Naive thymus-derived CD4-positive, alpha-beta T cell (primary cell): ENCODE data around the gene ZFAND5. TPM values are rescaled to one million over a fixed set of nuclear protein-coding genes. Genes with fewer than 3 reads are reported as not detected.

Experiments
- ATAC-seq: fragments of 150-1000 bp; cut with Tn5 transposase; 2 replicates; pipeline ENCODE4 v1.10.0; 2021; ENCODE audit warnings: mild to moderate bottlenecking, moderate library complexity
- CTCF ChIA-PET: fragments of 350-600 bp; sonication (Branson Sonifier 250); formaldehyde crosslinking; loops from one replicate; lab custom pipeline; 2021; ENCODE audit warnings: antibody characterized with exemption; lab: Charles Lee
- POLR2A ChIA-PET: fragments of 350-600 bp; sonication (Branson Sonifier 250); formaldehyde crosslinking; loops from one replicate; lab custom pipeline; 2021; ENCODE audit warnings: antibody characterized with exemption, inconsistent platforms; lab: Charles Lee
- DNase-seq, 9 donors: peaks; one replicate each; pipeline versions ENCODE4 v3.0.0 to v3.0.0-alpha.2; 2020 to 2022; ENCODE audit warnings: mixed read lengths in 1 of 9
- H3K27ac ChIP-seq: one replicate; pipeline ENCODE4 v1.7.0; 2013; ENCODE audit warnings: mild to moderate bottlenecking, low read depth, low read length, moderate library complexity
- H3K27me3 ChIP-seq, 2 donors: one replicate each; pipeline ENCODE4 v1.7.0; 2013; ENCODE audit warnings: low read length in 2 of 2, mild to moderate bottlenecking in 2 of 2, moderate library complexity in 2 of 2; ENCODE audit not compliant: control insufficient read depth in 2 of 2, insufficient read depth in 2 of 2
- H3K36me3 ChIP-seq, 3 experiments: 1 replicate in 2 of 3; 2 replicates in 1 of 3; pipeline ENCODE4 v1.7.0; 2013; ENCODE audit warnings: low read length in 3 of 3, mild to moderate bottlenecking in 3 of 3, moderate library complexity in 1 of 3; ENCODE audit not compliant: insufficient read depth in 3 of 3, control insufficient read depth in 2 of 3
- H3K4me1 ChIP-seq, 2 donors: one replicate each; pipeline ENCODE4 v1.7.0; 2013; ENCODE audit warnings: low read length in 2 of 2, mild to moderate bottlenecking in 2 of 2, moderate library complexity in 1 of 2; ENCODE audit not compliant: control insufficient read depth in 2 of 2, insufficient read depth in 2 of 2
- H3K4me3 ChIP-seq: 2 replicates; pipeline ENCODE4 v1.7.0; 2013; ENCODE audit warnings: mild to moderate bottlenecking, low read length
- H3K9me3 ChIP-seq, 3 experiments: 1 replicate in 2 of 3; 2 replicates in 1 of 3; pipeline ENCODE4 v1.7.0; 2013; ENCODE audit warnings: low read length in 3 of 3; ENCODE audit not compliant: control insufficient read depth in 2 of 3
- H3K27ac Mint-ChIP-seq, 9 donors: one replicate each; pipeline ENCODE4 v1.8.0; 2020 to 2022; ENCODE audit warnings: mixed read lengths in 9 of 9, mild to moderate bottlenecking in 8 of 9, moderate library complexity in 5 of 9, inconsistent platforms in 2 of 9
- H3K27me3 Mint-ChIP-seq, 5 donors: one replicate each; pipeline ENCODE4 v1.8.0; 2021 to 2022; ENCODE audit warnings: mixed read lengths in 5 of 5, mild to moderate bottlenecking in 1 of 5
- H3K36me3 Mint-ChIP-seq, 5 donors: one replicate each; pipeline ENCODE4 v1.8.0; 2020 to 2022; ENCODE audit warnings: mixed read lengths in 5 of 5, mild to moderate bottlenecking in 3 of 5, inconsistent platforms in 1 of 5
- H3K4me1 Mint-ChIP-seq, 7 donors: one replicate each; pipeline ENCODE4 v1.8.0; 2020 to 2022; ENCODE audit warnings: mixed read lengths in 7 of 7, mild to moderate bottlenecking in 3 of 7, inconsistent platforms in 1 of 7
- H3K4me3 Mint-ChIP-seq, 10 donors: one replicate each; pipeline ENCODE4 v1.8.0; 2020 to 2022; ENCODE audit warnings: mild to moderate bottlenecking in 10 of 10, mixed read lengths in 10 of 10, moderate library complexity in 6 of 10, inconsistent platforms in 2 of 10
- H3K9me3 Mint-ChIP-seq, 11 donors: one replicate each; pipeline ENCODE4 v1.8.0; 2020 to 2022; ENCODE audit warnings: mixed read lengths in 11 of 11, mild to moderate bottlenecking in 4 of 11, inconsistent platforms in 1 of 11, moderate library complexity in 1 of 11
- intact Hi-C, 2 donors: fragments of 100-400 bp; cut with micrococcal nuclease; formaldehyde crosslinking; loops; one replicate each; pipeline ENCODE4 v1.15.1; 2023
- polyA plus RNA-seq, 2 donors: library from polyadenylated mRNA; unstranded; fragments of 300-500 nt; fragmentation: Illumina TruSeq; gene quantifications; one replicate each; pipeline ENCODE4 v1.2.3, GENCODE V29; 2021
- total RNA-seq, 6 experiments: library from RNA in 5 of 6; stranded (reverse) in 5 of 6; gene quantifications; 1 replicate in 5 of 6; 2 replicates in 1 of 6; pipeline ENCODE4 v1.2.3 and lab custom pipeline; 2021 to 2026

The ZFAND5 gene
- total and polyA plus RNA-seq, 7 experiments from 2014 or later: 57.9 to 466 (median 144) TPM

DNA sequence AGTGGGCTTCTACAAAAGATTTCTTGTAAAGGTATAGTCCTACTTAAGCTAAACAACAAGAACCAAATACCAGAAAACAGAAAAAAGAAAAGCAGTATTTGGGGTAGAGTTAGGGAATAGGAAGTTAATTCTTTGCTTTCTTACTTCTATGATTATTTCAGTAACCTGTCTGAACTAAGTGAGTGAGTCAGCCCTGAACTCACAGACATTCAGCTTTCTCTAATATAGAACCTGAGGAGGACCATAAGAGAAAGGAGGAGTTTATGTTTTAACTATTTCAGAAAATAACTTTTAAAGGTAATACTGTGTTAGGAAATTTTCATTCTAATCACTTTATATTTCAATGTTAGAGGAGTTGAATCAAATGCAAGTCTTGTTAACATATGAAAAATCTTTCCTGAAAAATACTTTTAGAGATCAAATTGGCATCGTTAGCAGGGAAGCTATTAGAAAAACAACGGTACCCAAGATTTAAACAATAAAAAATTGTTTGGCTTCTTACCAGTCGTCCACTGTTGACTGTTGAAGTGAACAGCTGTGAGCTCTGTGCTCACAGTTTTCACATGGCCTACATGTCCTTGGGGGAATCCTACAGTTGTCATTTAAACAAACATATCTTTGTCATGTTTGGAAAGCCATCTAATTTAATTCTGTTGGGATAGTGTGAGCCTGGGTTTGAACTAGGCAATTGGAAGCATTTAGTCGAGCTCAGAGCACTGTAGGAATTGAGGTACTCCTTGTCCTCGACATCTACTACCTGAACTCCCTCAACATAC lies 19.9 kb upstream of the ZFAND5 start:
- H3K27ac Mint-ChIP-seq: peak overlapping the region in 2 of 9 donors; percentile 6 to 20
- Histone ChIP-seq H3K36me3 (no peaks in the 10 kb centered on the region), H3K27ac (no peak overlapping the region), H3K9me3 (no peaks in the 10 kb centered on the region), H3K4me3 (no peak overlapping the region), H3K27me3 (no peaks in the 10 kb centered on the region), H3K4me1 (no peaks in the 10 kb centered on the region)
- DNase-seq (no peak), ATAC-seq (no peak)
- intact Hi-C loops: loop anchor here in 1 of 2 donors (5.0 kb wide), 2 partner anchors 57 to 87 kb away; no protein-coding TSS in a partner anchor
- ChIA-PET CTCF (no interaction called here), POLR2A (interaction anchor here (0.6 kb wide), 1 partner anchor 593 kb away, joined by 4 read pairs; no protein-coding TSS in a partner anchor)
- H3K36me3 Mint-ChIP-seq: no peaks in the 10 kb centered on the region
- H3K27me3 Mint-ChIP-seq: peaks cover 0 to 4% (median 0%) of the 10 kb centered on the region in 5 donors
- H3K9me3 Mint-ChIP-seq: no peaks in the 10 kb centered on the region
- no peak overlapping the region for H3K4me3 Mint-ChIP-seq
- H3K4me1 Mint-ChIP-seq: peaks cover 0 to 15% (median 4%) of the 10 kb centered on the region in 7 donors

DNA sequence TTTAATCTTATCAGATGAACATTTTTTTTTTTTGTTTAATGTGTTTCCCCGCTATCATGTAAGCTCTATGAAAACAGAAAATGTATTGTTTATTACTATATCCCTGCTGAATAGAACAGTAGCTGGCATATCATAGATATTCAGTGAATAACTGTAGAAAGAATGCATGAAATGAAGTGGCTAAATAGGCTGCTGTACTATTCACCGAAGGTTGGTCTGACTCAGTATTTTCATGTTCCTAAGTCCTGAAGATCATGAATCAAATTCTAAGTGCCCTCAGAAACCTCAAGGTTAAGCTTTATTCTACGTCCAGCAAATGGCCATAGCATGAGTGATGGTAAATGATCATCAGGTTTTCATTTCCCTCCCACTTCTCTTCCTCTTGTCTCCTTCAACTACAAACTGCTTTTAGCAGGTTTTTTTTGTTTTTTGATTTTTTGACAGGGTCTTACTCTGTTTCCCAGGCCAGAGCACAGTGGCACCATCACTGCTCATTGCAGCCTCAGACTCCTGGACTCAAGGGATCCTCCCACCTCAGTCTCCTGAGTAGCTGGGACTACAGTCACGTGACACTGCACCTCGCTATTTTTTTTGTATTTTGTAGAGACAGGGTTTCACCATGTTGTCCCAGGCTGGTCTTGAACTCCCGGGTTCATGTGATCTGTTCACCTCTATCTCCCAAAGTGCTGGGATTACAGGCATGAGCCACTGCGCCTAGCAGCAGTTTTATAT lies 19.1 kb upstream of the ZFAND5 start:
- Mint-ChIP-seq H3K4me1 (peaks cover 0 to 15% (median 4%) of the 10 kb centered on the region in 7 donors), H3K36me3 (no peaks in the 10 kb centered on the region), H3K4me3 (no peak overlapping the region), H3K27ac (peak overlapping the region in 1 of 9 donors; percentile 6), H3K9me3 (no peaks in the 10 kb centered on the region), H3K27me3 (peaks cover 0 to 4% (median 0%) of the 10 kb centered on the region in 5 donors)
- ChIA-PET POLR2A (no interaction called here), CTCF (no interaction called here)
- Histone ChIP-seq H3K4me1 (no peaks in the 10 kb centered on the region), H3K27ac (no peak overlapping the region), H3K27me3 (no peaks in the 10 kb centered on the region), H3K36me3 (no peaks in the 10 kb centered on the region), H3K4me3 (no peak overlapping the region), H3K9me3 (no peaks in the 10 kb centered on the region)
- intact Hi-C loops: no loop called here
- DNase-seq: no peak
- no peak for ATAC-seq

DNA sequence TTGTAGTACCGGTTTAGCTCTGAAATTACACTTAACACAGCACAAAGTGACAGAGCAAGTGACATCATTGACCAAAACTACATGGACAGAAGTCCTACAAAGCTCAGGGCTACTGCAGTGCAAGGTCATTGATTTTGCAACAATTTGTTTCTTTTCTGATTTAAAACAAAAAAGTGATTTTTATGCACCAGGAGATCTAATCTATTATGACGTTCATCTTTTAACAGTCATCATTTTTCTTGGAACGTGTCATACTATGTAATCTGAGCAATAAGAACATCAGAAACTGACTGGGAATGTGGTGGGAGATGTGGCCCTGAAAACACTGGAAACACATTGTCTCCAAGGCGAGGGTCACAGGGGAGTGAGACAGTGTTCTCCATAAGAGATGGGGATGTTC lies 17.4 kb upstream of the ZFAND5 start:
- Histone ChIP-seq H3K27ac (no peak overlapping the region), H3K27me3 (no peaks in the 10 kb centered on the region), H3K4me1 (no peaks in the 10 kb centered on the region), H3K9me3 (no peaks in the 10 kb centered on the region), H3K36me3 (no peaks in the 10 kb centered on the region), H3K4me3 (no peak overlapping the region)
- POLR2A ChIA-PET: no interaction called here
- intact Hi-C loops: no loop called here
- H3K4me3 Mint-ChIP-seq: no peak overlapping the region
- CTCF ChIA-PET: no interaction called here
- peaks cover 0 to 8% (median 3%) of the 10 kb centered on the region in 7 donors for H3K4me1 Mint-ChIP-seq
- ATAC-seq: no peak
- no peaks in the 10 kb centered on the region for H3K36me3 Mint-ChIP-seq
- H3K9me3 Mint-ChIP-seq: no peaks in the 10 kb centered on the region
- H3K27me3 Mint-ChIP-seq: peaks cover 0 to 6% (median 0%) of the 10 kb centered on the region in 5 donors
- no peak for DNase-seq
- H3K27ac Mint-ChIP-seq: no peak overlapping the region

DNA sequence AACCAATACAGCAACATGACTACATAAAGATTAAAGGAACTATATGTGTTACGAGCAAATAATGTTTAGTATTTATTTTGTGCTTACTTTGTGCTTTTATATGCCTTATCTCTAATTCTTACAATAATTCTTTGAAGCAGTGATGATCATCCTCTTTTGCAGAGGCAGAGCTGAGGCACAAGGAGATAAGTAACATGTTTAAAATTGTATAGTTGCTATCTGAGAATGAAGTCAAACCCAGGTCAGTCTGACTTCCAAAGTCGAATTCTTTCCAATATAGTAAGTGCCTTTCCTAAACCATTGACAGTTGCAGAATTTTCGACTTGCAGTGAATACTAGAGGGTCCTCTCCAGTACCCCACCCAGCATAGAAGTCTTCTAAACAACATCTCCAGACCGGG lies 12.0 kb upstream of the ZFAND5 start:
- H3K36me3 Mint-ChIP-seq: no peaks in the 10 kb centered on the region
- no peak overlapping the region for H3K4me3 Mint-ChIP-seq
- no peak for ATAC-seq
- no peak overlapping the region for H3K27ac Mint-ChIP-seq
- POLR2A ChIA-PET: interaction anchor here (0.7 to 0.9 kb wide), 2 partner anchors 8 to 11 kb away, joined by 3 to 5 read pairs; no protein-coding TSS in a partner anchor
- Histone ChIP-seq H3K4me3 (no peak overlapping the region), H3K36me3 (no peaks in the 10 kb centered on the region), H3K9me3 (no peaks in the 10 kb centered on the region), H3K4me1 (no peaks in the 10 kb centered on the region), H3K27me3 (no peaks in the 10 kb centered on the region), H3K27ac (no peak overlapping the region)
- peaks cover 0 to 6% (median 0%) of the 10 kb centered on the region in 5 donors for H3K27me3 Mint-ChIP-seq
- no peaks in the 10 kb centered on the region for H3K9me3 Mint-ChIP-seq
- no peak for DNase-seq
- CTCF ChIA-PET: no interaction called here
- H3K4me1 Mint-ChIP-seq: no peaks in the 10 kb centered on the region
- intact Hi-C loops: no loop called here

DNA sequence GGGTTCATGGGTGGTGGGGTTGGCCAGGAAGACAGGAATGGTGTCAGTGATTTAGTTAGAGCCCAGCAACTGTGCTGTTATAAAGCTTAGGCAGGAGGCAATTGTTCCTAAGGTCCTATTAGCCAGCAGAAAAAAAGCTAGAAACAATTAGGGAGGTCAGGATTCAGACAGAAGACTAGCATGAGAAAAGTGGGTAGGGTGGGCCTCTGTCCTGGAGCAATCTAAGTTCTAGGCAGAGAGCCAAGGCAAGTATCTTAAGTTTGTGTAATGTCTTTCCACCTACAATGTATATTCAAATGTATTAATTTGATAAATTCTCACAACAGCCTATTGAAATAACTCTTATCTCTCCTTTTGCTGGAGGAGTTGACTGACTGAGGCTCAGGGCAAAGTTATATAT lies 6.1 kb upstream of the ZFAND5 start:
- ChIA-PET POLR2A (no interaction called here), CTCF (interaction anchor here (1.5 kb wide), 1 partner anchor 8 kb away, joined by 4 read pairs; no protein-coding TSS in a partner anchor)
- H3K9me3 ChIP-seq: no peaks in the 10 kb centered on the region
- Mint-ChIP-seq H3K9me3 (no peaks in the 10 kb centered on the region), H3K27ac (no peak overlapping the region), H3K4me1 (no peaks in the 10 kb centered on the region), H3K27me3 (no peaks in the 10 kb centered on the region), H3K36me3 (no peaks in the 10 kb centered on the region), H3K4me3 (no peak overlapping the region)
- H3K27me3 ChIP-seq: no peaks in the 10 kb centered on the region
- ATAC-seq: no peak
- DNase-seq: no peak
- no peak overlapping the region for H3K27ac ChIP-seq
- no peak overlapping the region for H3K4me3 ChIP-seq
- no peaks in the 10 kb centered on the region for H3K36me3 ChIP-seq
- no peaks in the 10 kb centered on the region for H3K4me1 ChIP-seq
- intact Hi-C loops: no loop called here

DNA sequence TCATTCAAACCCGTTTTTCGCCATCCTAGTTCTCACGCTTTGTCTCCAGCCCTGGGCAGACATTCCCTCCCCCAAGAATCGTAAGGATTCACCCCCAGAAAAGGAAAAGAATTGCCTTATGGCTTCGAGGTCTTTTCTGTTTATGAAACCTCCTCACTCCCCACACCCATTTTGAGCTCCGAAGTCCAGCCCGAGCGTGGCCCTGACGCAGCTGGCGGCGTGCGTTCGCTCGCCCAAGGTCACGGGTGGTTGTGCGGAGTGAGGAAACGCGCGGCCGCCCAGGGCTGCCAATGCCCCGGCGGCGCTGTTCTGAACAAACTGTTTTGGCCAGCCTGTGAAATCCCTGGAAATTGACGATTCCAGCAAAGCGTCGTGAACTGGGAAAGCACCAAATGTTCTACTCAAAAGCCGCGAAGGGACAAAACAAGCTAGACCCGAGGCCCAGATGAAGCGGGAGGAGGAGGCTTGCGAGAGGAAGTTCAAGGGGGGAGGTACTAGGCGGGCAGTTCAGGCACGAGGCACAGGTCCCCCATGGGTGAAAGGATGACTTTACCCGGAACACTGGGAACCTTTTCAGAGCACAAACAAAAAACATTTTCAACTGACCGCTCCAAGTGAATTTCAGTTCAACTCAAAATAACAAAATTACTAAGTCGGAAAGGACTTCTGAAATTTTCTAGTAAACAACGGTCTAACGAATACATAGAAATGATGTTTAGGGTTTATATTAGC lies 683 bp upstream of the ZFAND5 start:
- peak overlapping the region; percentile 91 to 99 (median 96) for H3K4me3 Mint-ChIP-seq
- H3K27ac Mint-ChIP-seq: peak overlapping the region; percentile 97 to 99 (median 99)
- no peaks in the 10 kb centered on the region for H3K27me3 Mint-ChIP-seq
- ATAC-seq (peak; percentile 43), DNase-seq (peak in 7 of 9 donors; percentile 53 to 61 (median 59))
- Histone ChIP-seq H3K9me3 (no peaks in the 10 kb centered on the region), H3K36me3 (peaks cover 0 to 4% (median 0%) of the 10 kb centered on the region in 3 experiments), H3K27me3 (no peaks in the 10 kb centered on the region), H3K27ac (peak overlapping the region; percentile 94), H3K4me3 (peak overlapping the region; percentile 89), H3K4me1 (peaks cover 22 to 24% of the 10 kb centered on the region in 2 donors)
- H3K36me3 Mint-ChIP-seq: peaks cover 0 to 7% (median 0%) of the 10 kb centered on the region in 5 donors
- intact Hi-C loops: loop anchor here (1.0 to 10.0 kb wide), 20 partner anchors 21 to 1953 kb away; partner anchors contain the start of genes ABHD17B (in 2 of the 2), C9orf85 (in 2 of the 2), CEMIP2 (in 1 of the 2) and KLF9 (in 1 of the 2)
- peaks cover 16 to 39% (median 36%) of the 10 kb centered on the region in 7 donors for H3K4me1 Mint-ChIP-seq
- ChIA-PET CTCF (interaction anchor here (1.0 kb wide), 1 partner anchor 84 kb away, joined by 3 read pairs; no protein-coding TSS in a partner anchor), POLR2A (interaction anchor here (0.6 to 2.8 kb wide), 26 partner anchors 9 to 1947 kb away, joined by 3 to 15 read pairs (median 3); partner anchors contain the start of gene CEMIP2)
- peaks cover 0 to 5% (median 0%) of the 10 kb centered on the region in 11 donors for H3K9me3 Mint-ChIP-seq
